HepG2 (cell line): Measurements from ENCODE around the gene COX4I1. TPM values are rescaled to one million over a fixed set of nuclear protein-coding genes. Genes with fewer than 3 reads are reported as not detected.
A peak's percentile ranks its signal among the peaks of the same experiment; 100 is the strongest.

ENCODE experiments used
- ETV5 ChIP-seq: IDR thresholded peaks from 2 replicates; pipeline ENCODE4 v1.6.1; 2018; ENCODE audit warnings: missing biosample characterization, missing genetic modification reagents, inconsistent platforms, borderline replicate concordance
- GATAD1 ChIP-seq: IDR thresholded peaks from 2 replicates; pipeline ENCODE4 v1.6.1; 2016; ENCODE audit warnings: missing genetic modification reagents, missing compliant biosample characterization
- ISX ChIP-seq: sonication (generic); formaldehyde crosslinking; conservative IDR thresholded peaks from 2 replicates; pipeline ENCODE4 v1.5.0; 2020; ENCODE audit warnings: missing genetic modification reagents
- KMT2A ChIP-seq: sonication (generic); formaldehyde crosslinking; IDR thresholded peaks from 2 replicates; pipeline ENCODE4 v1.4.0; 2020; ENCODE audit warnings: missing genetic modification reagents
- MBD4 ChIP-seq: IDR thresholded peaks from 2 replicates; pipeline ENCODE4 v1.6.1; 2012; ENCODE audit warnings: low read length, inconsistent platforms, borderline replicate concordance
- POLR2AphosphoS5 ChIP-seq: IDR thresholded peaks from 2 replicates; pipeline ENCODE4 v1.6.1; 2012; ENCODE audit warnings: low read depth, low read length
- PTBP1 ChIP-seq: fragments of 200-400 bp; formaldehyde crosslinking; IDR thresholded peaks from 2 replicates; pipeline ENCODE4 v1.6.1; 2018; ENCODE audit warnings: low read length, low read depth; ENCODE audit not compliant: poor library complexity, severe bottlenecking
- RFXAP ChIP-seq: sonication (generic); formaldehyde crosslinking; IDR thresholded peaks from 2 replicates; pipeline ENCODE4 v1.4.0; 2020; ENCODE audit warnings: missing genetic modification reagents, borderline replicate concordance
- TCF12 ChIP-seq, 2 experiments: fragments of 450-650 bp in 1 of 2; sonication (generic) in 1 of 2; formaldehyde crosslinking in 1 of 2; IDR thresholded peaks; 2 replicates each; pipeline versions ENCODE4 v1.6.1 to v1.8.0; 2017 to 2022; ENCODE audit warnings: antibody characterized with exemption in 1 of 2, mild to moderate bottlenecking in 1 of 2, missing genetic modification reagents in 1 of 2, moderate library complexity in 1 of 2
- ZBTB3 ChIP-seq: sonication (generic); formaldehyde crosslinking; IDR thresholded peaks from 2 replicates; pipeline ENCODE4 v1.4.0; 2020; ENCODE audit warnings: low read depth, mild to moderate bottlenecking, moderate library complexity, missing genetic modification reagents, borderline replicate concordance
- ZNF253 ChIP-seq: sonication (generic); formaldehyde crosslinking; IDR thresholded peaks from 2 replicates; pipeline ENCODE4 v1.8.0; 2022; ENCODE audit warnings: mild to moderate bottlenecking, missing genetic modification reagents, borderline replicate concordance
- ZNF570 ChIP-seq: sonication (generic); formaldehyde crosslinking; IDR thresholded peaks from 2 replicates; pipeline ENCODE4 v1.4.0; 2020; ENCODE audit warnings: mild to moderate bottlenecking, missing genetic modification reagents, borderline replicate concordance
- ZNF878 ChIP-seq: sonication (generic); formaldehyde crosslinking; IDR thresholded peaks from 2 replicates; pipeline ENCODE4 v1.8.1; 2023; ENCODE audit warnings: mild to moderate bottlenecking, missing genetic modification reagents, moderate library complexity
- ZSCAN21 ChIP-seq: sonication (generic); formaldehyde crosslinking; IDR thresholded peaks from 2 replicates; pipeline ENCODE4 v1.8.0; 2022; ENCODE audit warnings: mild to moderate bottlenecking, missing genetic modification reagents, moderate library complexity, borderline replicate concordance
- polyA plus RNA-seq, 8 experiments: library from polyadenylated mRNA; depleted of rRNA in 3 of 8; stranded (reverse) in 7 of 8; unstranded in 1 of 8; fragments of >200 nt; fragmentation: Illumina TruSeq in 4 of 8; extraction: Trizol in 4 of 8; gene quantifications; 2 replicates each; pipeline versions ENCODE4 v1.2.1 to v1.2.3, GENCODE V29; 2011 to 2016; ENCODE audit warnings: low read depth in 4 of 8, missing spikeins in 1 of 8, mixed read lengths in 1 of 8; ENCODE audit not compliant: insufficient read depth in 1 of 8
- total RNA-seq, 5 experiments: library from RNA; depleted of rRNA; stranded (reverse); fragments of >200 nt; fragmentation: Illumina TruSeq; extraction: Trizol; gene quantifications; 2 replicates each; pipeline ENCODE4 v1.2.3, GENCODE V29; 2016; ENCODE audit warnings: low read depth in 1 of 5
- TF ChIP-seq, protein P1 (sequence below): sonication (generic); formaldehyde crosslinking; conservative IDR thresholded peaks from 2 replicates; pipeline ENCODE4 v1.8.0; 2022; ENCODE audit warnings: mild to moderate bottlenecking, moderate library complexity, missing genetic modification reagents
- TF ChIP-seq, protein P2 (sequence below): sonication (generic); formaldehyde crosslinking; IDR thresholded peaks from 2 replicates; pipeline ENCODE4 v1.5.0; 2020; ENCODE audit warnings: mild to moderate bottlenecking, missing genetic modification reagents
- TF ChIP-seq, protein P3 (sequence below): sonication (generic); formaldehyde crosslinking; IDR thresholded peaks from 2 replicates; pipeline ENCODE4 v1.4.0; 2020; ENCODE audit warnings: missing genetic modification reagents
- TF ChIP-seq, protein P4 (sequence below): sonication (generic); formaldehyde crosslinking; IDR thresholded peaks from 2 replicates; pipeline ENCODE4 v1.5.0; 2020; ENCODE audit warnings: missing genetic modification reagents

COX4I1 gene
- total and polyA plus RNA-seq, 2 of the 13 experiments (the other 11 are each of a cell fraction or from before 2014, with no cell fraction given): 658 to 902 TPM

DNA sequence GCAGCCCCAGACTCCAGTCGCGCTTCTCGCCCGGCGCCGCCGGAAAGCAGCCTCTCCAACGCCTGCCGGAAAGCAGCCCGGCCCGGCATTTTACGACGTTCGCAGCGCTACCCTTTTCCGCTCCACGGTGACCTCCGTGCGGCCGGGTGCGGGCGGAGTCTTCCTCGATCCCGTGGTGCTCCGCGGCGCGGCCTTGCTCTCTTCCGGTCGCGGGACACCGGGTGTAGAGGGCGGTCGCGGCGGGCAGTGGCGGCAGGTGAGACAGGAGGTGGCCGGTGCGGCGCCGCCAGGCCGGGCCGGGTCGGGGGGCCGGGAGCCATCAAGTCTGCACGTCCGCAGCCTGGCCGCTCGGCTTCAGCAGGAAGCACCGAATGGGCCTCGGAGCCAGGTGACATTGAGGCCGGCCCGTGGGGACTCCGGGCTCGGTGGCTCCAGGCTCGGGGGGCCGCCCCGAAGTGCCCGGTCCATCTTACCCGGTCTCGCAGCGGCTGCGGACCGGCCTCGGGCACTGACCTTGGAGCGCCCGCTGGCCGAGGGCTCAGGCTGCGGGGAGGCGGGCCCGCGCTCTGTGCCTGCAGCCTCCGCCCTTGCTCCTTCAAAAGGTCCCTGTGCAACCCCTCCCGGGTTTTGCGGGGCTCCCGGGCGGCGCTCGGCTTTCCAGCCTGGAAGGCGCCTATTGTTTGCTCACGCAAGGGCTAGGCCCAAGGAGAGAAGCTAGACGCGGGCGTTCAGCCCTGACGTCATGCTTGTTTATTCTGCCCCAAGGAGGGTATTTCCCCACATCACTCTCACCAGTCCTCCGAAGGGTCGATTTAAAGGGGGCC lies at the start of gene COX4I1, which contains the start of gene EMC8 (continued):
- TF ChIP-seq, protein P1, sequence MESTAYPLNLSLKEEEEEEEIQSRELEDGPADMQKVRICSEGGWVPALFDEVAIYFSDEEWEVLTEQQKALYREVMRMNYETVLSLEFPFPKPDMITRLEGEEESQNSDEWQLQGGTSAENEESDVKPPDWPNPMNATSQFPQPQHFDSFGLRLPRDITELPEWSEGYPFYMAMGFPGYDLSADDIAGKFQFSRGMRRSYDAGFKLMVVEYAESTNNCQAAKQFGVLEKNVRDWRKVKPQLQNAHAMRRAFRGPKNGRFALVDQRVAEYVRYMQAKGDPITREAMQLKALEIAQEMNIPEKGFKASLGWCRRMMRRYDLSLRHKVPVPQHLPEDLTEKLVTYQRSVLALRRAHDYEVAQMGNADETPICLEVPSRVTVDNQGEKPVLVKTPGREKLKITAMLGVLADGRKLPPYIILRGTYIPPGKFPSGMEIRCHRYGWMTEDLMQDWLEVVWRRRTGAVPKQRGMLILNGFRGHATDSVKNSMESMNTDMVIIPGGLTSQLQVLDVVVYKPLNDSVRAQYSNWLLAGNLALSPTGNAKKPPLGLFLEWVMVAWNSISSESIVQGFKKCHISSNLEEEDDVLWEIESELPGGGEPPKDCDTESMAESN: peak; percentile 87
- TF ChIP-seq TCF12 (IDR thresholded peaks at IDR 0.05) (no peak), TCF12 (CRISPR knock-in tag; IDR thresholded peaks at IDR 0.05) (0 out of 2 replicates have a peak, but pooled peaks have one; percentile 31), ZNF570 (no peak), ZNF878 (CRISPR knock-in tag) (no peak), ZNF253 (peak; percentile 30; the same call in 1 of the 2 replicates), PTBP1 (no peak), ETV5 (peak; percentile 96), KMT2A (CRISPR knock-in tag) (peak; percentile 88; the same call in 1 of the 2 replicates), GATAD1 (CRISPR knock-in tag) (peak; percentile 97), ISX (CRISPR knock-in tag) (no peak; the same call in 1 of the 2 replicates), MBD4 (no peak), ZSCAN21 (peak; percentile 83; the same call in 1 of the 2 replicates), POLR2AphosphoS5 (peak; percentile 80), RFXAP (CRISPR knock-in tag) (no peak), ZBTB3 (CRISPR knock-in tag) (0 out of 2 replicates have a peak, but pooled peaks have one; percentile 82)
- TF ChIP-seq, protein P2, sequence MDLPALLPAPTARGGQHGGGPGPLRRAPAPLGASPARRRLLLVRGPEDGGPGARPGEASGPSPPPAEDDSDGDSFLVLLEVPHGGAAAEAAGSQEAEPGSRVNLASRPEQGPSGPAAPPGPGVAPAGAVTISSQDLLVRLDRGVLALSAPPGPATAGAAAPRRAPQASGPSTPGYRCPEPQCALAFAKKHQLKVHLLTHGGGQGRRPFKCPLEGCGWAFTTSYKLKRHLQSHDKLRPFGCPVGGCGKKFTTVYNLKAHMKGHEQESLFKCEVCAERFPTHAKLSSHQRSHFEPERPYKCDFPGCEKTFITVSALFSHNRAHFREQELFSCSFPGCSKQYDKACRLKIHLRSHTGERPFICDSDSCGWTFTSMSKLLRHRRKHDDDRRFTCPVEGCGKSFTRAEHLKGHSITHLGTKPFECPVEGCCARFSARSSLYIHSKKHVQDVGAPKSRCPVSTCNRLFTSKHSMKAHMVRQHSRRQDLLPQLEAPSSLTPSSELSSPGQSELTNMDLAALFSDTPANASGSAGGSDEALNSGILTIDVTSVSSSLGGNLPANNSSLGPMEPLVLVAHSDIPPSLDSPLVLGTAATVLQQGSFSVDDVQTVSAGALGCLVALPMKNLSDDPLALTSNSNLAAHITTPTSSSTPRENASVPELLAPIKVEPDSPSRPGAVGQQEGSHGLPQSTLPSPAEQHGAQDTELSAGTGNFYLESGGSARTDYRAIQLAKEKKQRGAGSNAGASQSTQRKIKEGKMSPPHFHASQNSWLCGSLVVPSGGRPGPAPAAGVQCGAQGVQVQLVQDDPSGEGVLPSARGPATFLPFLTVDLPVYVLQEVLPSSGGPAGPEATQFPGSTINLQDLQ (CRISPR knock-in tag): 0 out of 2 replicates have a peak, but pooled peaks have one; percentile 49
- TF ChIP-seq, protein P3, sequence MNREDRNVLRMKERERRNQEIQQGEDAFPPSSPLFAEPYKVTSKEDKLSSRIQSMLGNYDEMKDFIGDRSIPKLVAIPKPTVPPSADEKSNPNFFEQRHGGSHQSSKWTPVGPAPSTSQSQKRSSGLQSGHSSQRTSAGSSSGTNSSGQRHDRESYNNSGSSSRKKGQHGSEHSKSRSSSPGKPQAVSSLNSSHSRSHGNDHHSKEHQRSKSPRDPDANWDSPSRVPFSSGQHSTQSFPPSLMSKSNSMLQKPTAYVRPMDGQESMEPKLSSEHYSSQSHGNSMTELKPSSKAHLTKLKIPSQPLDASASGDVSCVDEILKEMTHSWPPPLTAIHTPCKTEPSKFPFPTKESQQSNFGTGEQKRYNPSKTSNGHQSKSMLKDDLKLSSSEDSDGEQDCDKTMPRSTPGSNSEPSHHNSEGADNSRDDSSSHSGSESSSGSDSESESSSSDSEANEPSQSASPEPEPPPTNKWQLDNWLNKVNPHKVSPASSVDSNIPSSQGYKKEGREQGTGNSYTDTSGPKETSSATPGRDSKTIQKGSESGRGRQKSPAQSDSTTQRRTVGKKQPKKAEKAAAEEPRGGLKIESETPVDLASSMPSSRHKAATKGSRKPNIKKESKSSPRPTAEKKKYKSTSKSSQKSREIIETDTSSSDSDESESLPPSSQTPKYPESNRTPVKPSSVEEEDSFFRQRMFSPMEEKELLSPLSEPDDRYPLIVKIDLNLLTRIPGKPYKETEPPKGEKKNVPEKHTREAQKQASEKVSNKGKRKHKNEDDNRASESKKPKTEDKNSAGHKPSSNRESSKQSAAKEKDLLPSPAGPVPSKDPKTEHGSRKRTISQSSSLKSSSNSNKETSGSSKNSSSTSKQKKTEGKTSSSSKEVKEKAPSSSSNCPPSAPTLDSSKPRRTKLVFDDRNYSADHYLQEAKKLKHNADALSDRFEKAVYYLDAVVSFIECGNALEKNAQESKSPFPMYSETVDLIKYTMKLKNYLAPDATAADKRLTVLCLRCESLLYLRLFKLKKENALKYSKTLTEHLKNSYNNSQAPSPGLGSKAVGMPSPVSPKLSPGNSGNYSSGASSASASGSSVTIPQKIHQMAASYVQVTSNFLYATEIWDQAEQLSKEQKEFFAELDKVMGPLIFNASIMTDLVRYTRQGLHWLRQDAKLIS (CRISPR knock-in tag): no peak
- TF ChIP-seq, protein P4, sequence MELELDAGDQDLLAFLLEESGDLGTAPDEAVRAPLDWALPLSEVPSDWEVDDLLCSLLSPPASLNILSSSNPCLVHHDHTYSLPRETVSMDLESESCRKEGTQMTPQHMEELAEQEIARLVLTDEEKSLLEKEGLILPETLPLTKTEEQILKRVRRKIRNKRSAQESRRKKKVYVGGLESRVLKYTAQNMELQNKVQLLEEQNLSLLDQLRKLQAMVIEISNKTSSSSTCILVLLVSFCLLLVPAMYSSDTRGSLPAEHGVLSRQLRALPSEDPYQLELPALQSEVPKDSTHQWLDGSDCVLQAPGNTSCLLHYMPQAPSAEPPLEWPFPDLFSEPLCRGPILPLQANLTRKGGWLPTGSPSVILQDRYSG: peak; percentile 59; the same call in 1 of the 2 replicates
